Kasumi-1 (cell line): Measurements from ENCODE around the gene ZFYVE9.
"Not testable (repeated sequence)": the region's sequence is repeated elsewhere in the genome, so short reads cannot be mapped to it uniquely, and the experiment has no call there.

ENCODE experiments used
- DNase-seq, 2 experiments: peaks; one replicate each; lab custom pipeline; 2025; lab: John Stamatoyannopoulos, UW

The ZFYVE9 gene, protein sequence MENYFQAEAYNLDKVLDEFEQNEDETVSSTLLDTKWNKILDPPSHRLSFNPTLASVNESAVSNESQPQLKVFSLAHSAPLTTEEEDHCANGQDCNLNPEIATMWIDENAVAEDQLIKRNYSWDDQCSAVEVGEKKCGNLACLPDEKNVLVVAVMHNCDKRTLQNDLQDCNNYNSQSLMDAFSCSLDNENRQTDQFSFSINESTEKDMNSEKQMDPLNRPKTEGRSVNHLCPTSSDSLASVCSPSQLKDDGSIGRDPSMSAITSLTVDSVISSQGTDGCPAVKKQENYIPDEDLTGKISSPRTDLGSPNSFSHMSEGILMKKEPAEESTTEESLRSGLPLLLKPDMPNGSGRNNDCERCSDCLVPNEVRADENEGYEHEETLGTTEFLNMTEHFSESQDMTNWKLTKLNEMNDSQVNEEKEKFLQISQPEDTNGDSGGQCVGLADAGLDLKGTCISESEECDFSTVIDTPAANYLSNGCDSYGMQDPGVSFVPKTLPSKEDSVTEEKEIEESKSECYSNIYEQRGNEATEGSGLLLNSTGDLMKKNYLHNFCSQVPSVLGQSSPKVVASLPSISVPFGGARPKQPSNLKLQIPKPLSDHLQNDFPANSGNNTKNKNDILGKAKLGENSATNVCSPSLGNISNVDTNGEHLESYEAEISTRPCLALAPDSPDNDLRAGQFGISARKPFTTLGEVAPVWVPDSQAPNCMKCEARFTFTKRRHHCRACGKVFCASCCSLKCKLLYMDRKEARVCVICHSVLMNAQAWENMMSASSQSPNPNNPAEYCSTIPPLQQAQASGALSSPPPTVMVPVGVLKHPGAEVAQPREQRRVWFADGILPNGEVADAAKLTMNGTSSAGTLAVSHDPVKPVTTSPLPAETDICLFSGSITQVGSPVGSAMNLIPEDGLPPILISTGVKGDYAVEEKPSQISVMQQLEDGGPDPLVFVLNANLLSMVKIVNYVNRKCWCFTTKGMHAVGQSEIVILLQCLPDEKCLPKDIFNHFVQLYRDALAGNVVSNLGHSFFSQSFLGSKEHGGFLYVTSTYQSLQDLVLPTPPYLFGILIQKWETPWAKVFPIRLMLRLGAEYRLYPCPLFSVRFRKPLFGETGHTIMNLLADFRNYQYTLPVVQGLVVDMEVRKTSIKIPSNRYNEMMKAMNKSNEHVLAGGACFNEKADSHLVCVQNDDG (N-terminal part only)

DNA sequence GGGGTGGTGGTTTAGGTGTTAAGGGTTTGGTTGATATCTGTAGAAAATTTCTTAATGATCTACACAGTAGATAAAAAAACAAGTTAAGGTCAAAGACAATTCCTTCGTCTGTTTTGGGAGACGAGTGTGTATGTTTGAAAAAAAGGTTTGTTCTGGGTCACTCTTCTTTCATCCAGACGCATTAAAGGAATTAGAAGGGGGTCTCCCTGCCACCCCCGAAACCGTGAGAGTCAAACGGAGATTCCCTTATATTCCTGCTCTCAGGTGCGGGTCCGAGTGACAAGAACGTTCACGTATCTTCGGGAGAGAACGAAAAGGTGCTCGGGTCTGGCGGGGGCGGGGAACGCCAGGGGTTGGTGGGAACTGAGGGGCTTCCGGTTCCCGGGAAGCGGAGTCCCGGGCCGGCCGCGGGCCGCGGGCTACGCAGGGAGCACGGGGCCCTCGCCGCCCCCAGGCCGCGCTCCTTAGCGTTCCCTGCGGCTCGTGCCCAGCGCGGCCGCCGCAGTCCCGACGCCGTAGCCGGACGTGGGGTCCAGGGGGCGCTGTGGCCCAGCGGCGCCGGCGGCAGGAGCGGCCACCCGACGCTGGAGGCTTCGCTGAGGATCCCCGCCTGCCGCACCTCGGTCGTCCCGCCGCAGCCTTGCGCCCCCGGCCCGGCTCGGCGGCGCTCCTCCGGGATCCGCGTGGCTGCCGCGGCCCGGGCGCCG is at the start of gene ZFYVE9:
TSS of gene ZFYVE9 (plus strand) at position 577 of the 707 bp plus-strand sequence. CDS start 91,118 bp downstream, outside the sequence.
- peak; percentile 59 to 61 for DNase-seq

DNA sequence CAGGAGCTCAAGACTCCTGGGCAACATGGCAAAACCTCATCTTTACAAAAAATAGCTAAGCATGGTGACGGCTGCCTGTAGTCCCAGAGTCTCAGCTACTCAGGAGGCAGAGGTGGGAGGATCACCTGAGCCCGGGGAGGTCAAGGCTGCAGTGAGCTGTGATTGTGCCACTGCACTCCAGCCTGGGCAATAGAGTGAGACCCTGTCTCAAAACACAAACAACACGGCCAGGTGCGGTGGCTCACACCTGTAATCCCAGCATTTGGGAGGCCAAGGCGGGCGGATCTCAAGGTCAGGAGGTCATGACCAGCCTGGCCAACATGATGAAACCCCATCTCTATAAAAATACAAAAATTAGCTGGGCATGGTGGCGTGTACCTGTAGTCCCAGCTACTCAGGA is 47.6 kb upstream of the ZFYVE9 start:
- not testable (repeated sequence) for DNase-seq

GRCh38 chr1:52096216-52096615 is 45.7 kb upstream of the ZFYVE9 start:
- no peak for DNase-seq

GRCh38 chr1:52098139-52098871 is 43.6 kb upstream of the ZFYVE9 start:
- DNase-seq = no peak

- DNase-seq = no peak
Observed at GRCh38 chr1:52102336-52103013, 39.4 kb upstream of the ZFYVE9 start.

- peak; percentile 70 to 73 for DNase-seq
Observed at GRCh38 chr1:52111492-52111891, 30.4 kb upstream of the ZFYVE9 start.

DNA sequence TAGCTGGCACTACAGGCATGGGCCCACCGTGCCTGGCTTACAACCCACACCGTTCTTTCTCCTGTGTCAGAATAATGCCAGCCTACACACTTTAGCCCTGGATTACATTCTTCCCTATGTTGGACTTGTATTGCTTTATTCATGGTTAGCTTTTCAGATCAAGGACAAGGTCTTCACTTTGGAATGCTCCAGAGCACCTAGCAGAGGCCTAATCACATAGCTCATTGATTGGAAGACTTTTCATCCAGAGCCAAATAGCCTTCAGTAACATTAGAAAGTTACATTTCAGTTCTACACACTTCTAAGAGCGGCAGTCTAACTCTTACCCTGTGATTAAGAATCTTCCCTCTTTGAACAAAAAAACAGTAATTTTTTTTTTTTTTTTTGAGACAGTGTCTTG is 29.4 kb upstream of the ZFYVE9 start:
- no peak for DNase-seq

- no peak for DNase-seq
Observed at GRCh38 chr1:52119301-52120079, 22.4 kb upstream of the ZFYVE9 start.

DNA sequence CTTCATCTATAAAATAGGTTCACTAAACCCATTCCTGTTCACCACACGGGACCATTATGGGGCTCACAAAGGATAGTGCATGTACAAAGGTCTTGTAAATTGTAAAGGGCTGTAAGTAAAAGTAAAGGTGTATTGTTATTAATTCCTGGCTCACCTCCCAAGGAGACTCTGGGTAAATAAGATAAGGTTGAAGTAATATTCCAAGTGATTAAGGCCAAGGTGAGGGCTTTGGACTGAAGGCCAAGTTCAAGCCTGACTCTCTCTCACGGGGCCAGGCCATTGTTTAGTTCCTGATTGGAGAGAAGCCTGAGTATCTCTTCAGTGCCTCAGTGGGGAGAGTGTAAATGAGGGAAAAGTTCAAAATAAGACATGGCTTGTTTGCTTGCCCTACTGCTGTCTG is 19.5 kb upstream of the ZFYVE9 start:
- no peak for DNase-seq

GRCh38 chr1:52123622-52124021 is 18.3 kb upstream of the ZFYVE9 start:
- DNase-seq = no peak

GRCh38 chr1:52125736-52126359 is 16.0 kb upstream of the ZFYVE9 start:
- no peak for DNase-seq

DNA sequence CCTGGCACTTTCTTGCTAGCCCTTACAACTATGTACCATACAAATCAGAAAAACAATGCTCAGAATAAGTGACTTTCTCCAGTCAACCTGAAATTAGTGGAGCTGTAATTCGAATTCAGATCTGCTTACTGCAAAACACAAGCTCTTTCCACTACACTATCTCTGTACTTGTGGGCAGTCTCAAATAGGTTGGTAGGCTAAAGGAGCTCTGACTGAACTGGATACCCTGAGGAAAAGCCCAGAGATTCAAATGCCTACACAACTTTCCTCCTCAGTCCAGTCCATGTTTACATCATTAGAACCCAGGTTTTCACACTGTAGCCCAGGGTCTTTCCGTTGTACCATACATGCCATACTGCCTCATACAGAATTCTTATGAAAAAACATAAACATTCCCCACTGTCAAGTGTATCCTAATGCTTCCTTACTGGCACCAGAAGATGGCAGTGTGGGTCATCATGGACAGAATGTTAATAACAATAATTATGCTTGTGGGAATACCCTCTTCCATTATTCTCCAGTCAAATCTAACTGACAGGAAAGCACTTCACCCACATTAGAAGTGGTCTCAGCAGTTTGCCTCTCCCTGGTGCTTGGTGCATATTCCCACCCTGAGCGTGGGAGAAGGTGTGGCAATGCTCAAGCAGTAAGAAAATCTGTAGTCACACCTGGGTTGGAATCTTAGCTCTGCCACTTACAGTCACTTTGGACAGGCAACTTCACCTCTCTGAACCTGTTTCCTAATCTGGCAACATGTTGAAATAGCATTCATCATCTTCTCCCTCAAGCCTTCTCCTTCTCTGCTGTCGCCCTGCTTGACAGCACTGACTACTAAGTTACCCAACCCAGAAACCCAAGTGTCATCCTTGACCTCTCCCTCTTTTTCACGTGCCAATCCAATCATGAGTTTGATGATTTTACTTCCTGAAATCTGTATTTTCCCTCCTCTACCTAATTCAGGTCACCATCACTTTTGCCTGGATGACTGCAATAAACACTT is 14.4 kb upstream of the ZFYVE9 start:
- DNase-seq = peak; percentile 70 to 74

DNA sequence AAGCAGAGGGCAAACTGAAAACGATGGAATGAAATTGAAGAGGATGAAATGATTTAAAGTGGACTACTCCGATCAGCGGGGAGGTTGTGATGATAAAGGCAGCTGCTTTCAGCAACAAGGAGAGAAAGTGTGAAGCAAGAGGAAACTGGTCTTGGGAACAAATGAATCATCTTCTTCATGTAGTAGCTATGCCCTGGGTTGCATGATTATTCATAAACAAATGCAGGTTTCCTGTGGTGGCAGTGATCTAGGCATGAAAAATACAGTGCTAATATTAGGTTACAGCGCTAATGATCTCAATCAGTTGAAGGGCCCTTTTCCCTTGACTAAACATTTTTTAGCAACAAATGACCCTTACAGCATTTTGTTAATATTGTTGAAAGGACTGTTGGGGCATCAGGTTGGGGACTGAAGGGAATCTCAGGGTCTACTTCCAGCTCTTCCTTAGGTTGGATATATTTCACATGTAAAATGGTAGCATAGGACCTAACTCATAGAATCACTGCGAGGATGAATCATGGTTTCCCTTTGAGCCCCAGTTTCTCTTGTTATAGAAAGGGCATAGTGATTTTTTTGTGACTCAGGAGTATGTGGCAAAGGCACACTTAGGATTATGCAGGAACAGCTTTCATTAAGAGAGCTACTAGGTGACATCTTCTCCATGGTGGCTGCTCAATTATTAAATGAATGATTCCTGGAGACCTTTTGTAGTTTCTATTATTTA is 1.9 kb upstream of the ZFYVE9 start:
- DNase-seq = peak; percentile 61 to 64

DNA sequence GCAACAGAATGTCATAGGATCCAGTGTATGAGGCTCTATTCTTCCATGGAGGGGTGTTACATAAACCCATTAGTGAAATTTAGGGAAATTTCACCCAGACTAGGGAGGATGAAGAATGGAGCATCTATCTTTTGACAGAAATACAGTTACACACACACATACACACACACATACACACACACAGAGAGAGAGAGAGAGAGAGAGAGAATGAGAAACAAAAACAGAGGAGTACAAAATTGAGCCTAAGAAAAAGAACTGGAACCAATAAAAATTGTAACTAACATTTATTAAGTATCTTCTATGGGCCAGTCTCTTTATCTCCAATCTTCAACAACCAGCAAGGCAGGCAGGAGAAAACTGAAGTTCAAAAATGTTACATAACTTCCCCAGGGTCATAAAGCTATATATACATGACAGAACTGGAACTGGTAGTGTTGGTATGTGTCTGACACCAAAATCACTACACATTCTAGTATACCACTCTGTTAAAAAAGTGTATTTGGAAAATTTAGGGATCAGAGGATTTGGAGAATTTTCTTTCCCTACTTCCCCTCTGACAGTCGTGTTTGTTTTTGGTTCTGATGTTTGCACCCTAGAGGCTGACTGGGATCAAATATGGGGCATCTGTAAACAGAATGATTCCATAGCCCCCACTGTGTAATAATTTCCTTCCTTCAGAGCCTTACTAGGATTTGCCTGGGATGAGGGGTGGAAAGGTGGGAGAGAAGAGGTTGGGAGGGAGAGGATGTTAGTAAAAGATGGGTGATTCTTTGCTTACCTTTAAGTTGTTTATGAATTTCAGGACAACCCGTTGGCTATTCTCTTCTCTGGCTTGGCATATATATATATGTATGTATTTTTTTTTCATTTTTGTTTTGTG is 1.0 kb upstream of the ZFYVE9 start:
- DNase-seq = peak; percentile 25 to 58

GRCh38 chr1:52142220-52143183 is 613 bp downstream of the ZFYVE9 start:
- peak; percentile 39 to 55 for DNase-seq
